Iris pigment epithelial cell (primary cell): Measurements from ENCODE around the gene C3orf20.

Experiments used
- DNase-seq: peaks from one replicate; pipeline ENCODE4 v3.0.0-alpha.2; 2011; ENCODE audit warnings: low read depth

Gene C3orf20

DNA sequence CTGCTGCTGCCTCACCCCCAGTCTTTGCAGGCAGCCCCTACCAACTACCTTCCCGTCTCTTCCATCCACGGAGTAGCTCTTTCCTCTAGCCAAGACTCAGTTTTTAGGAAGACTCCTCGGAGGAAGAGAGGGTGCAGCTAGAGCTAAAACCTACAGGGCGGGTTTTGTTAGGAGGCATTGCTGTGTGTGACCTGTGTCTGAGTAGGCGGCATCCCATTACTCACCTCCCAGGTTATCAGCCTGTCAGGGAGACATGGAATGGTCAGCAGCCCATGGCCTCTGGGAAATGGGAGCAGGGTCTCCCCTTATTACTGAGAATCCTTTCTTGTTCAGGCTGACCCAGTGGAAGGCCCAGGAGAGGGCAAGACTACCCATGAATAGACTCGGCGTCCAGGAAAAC, 100.1 kb downstream of the C3orf20 start:
- DNase-seq, result no peak

DNA sequence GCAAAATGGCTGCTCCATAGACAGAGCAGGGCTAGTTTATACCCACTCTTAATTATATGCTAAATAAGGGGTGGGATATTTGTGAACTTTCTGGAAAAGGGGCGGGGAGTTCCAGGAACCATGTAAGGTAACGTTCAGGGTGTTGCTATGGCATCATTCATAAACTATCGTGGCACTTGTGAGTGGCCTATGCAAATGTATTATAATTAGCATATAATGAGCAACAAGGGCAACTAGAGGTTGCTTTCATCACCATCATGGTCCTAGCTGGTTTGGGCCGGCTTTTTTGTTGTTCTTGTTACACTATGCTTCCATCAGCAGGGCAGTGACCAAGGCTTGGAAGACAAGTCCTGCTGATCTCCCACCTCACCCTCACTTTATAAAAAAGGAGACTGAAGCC, 100.6 kb downstream of the C3orf20 start:
- no peak for DNase-seq

DNA sequence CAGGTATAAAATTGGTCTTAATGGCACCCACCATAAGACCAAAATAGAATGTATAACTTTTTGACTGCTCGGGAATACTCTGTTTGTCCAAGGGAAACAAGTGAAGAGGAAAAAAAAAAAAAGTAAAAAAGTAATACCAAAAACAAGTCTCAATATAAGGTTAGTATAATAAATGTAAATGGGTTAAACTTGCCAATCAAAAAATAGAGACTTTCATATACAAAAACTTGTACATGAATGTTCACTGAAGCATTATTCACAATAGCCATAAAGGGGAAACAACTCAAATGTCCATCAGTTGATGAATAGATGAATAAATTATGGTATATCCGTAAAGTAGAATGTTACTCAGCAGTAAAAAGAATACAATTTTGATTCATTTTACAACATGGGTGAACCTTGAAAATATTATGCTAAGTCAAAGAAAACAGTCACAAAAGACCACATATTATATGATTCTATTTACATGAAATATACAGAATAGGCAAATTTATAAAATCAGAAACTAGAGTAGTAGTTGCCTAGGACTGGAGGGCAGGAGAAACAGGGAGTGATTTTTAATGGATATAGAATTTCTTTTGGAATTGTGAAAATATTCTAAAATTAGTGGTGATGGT, 104.2 kb downstream of the C3orf20 start:
- no peak for DNase-seq

DNA sequence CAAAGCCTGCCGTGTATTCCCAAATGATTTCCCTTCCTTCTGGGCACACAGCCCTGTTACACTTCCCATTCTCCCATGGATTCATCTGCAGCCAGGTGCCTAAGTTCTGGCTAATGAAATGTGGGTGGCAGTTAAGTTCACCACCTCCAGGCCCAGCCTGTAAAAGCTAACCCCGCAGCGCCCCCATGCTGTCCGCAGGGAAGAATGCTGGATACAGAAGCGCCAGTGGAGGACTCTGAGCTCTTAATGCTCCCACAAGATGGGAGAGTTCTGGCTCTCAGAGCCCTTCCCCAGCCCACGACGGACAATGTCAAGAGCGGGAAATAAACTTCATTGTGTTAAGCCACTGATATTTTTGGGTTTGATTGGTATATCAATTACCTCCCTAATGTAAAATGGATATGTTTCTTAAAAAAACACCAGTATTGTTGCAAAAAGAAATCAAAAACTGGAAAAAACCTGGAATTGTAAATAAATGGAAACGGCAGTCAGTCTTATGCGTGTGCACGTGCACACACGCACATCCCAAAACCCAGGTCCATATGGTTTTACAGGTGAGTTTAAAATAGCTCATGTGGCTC, 106.1 kb downstream of the C3orf20 start:
- peak; percentile 63 for DNase-seq

DNA sequence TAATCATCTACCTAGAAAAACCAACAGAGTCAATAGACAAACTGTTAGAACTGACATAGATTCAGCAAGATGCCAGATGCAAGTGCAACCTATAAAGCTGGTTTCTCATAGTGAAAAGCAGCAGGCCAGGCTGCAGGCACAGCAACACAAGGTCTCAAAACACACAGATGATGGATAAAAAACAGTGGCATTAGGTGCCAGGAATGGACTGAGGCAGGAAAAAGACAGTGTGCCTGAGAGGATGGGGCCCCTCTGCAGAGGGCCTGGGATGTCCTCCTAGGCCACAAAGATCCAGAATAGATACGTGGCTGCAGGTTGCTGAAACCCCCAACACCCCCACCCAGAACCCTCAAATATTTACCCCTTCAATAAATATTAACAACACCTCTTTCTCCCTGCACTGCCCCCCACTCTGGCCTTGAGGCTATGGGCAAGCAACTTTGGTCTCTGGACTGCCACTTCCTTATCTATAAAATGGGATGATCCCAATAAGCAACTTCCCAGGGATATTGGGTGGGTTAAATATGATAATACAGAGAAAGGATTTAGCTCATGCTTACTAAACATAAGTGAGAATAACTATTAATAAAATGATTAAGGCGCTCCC, 108.6 kb downstream of the C3orf20 start:
- no peak for DNase-seq

DNA sequence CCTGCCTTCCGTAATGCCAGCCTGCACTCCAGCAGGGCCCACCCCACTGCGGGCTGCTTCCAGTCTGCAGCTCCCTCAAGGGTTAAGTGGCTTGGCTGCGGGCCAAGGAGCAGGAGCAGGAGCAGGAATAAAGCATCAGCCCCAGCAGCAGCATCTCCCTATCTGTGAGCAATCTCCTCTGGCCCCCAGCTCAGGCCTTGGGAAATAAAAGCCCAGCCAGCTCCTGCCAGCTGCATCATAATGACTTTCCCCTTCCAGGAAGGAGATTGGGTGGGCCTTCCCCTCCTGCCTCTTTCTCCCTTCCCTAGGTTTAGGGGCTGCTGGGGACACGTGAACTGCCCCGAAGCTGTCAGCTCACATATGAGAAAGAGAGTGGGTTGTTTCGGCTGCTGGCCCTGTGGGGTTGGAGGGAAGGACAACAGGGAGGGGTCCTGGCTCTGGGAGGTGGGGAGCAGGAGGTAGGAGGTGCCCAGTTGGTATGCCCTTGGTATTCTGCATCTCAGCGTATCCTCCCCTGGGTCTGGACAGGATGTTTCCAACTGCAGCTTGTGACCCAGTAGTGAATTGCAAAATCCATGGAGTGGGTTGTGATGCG, 109.2 kb downstream of the C3orf20 start:
- no peak for DNase-seq

DNA sequence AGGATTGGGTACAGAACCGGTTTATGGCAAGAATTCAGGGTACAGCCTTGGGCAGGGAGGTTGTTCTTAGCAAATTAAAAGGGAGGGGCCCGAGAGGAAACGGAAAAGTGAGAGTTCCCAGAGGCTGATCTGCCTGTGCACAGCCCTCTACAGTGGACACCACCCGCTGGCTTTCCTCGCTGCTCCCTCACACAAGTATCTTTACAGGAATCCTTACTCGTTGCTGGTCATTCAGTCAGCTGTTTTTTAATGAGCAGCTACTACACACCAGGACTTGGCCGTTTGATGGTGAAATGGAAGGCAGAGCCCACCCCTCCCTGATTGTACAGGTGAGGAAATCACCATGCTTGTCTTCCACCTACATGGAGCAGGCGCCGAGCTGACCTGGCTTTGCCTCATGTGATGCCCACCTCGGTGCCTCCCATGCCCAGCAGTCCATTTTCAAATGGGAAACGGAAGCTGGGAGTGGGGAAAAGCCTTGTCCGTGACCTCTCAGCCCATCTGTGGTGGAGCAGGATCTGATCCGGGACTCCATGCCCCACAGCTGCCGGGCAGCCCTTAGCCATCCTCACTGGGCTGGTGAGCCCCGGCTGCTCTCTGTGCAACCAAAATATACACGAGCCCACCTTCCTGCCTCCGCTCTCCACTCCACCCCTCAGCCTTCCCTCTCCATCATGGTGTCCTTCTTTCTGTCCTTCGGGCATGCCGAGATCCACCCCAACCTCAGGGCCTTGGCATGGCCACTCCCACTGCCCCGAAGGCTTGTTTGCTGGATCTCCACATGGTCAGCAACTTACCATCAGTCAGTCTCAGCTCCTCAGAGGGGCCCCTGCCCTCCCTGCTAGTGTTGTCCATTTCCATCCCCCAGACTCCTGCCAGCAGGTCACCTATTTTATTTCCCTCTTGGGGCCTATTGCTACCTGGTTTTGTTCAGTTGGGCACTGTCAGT, 110.5 kb downstream of the C3orf20 start:
- DNase-seq, result no peak

DNA sequence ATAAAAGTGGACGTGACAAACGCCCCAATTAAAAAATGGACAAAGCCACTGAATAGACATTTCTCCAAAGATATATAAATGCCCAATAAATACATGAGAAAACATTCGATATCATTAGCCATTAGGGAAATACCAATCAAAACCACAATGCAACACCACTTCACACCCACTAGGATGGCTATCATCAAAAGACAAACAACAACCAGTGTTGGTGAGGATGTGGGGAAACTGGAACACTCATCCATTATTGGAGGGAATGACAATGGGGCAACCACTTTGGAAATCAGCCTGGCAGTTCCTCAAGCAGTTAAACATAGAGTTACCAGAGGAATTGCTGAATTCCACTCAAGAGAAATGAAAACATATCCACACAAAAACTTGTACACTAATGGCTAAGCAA, 111.4 kb downstream of the C3orf20 start:
- DNase-seq, result no peak

DNA sequence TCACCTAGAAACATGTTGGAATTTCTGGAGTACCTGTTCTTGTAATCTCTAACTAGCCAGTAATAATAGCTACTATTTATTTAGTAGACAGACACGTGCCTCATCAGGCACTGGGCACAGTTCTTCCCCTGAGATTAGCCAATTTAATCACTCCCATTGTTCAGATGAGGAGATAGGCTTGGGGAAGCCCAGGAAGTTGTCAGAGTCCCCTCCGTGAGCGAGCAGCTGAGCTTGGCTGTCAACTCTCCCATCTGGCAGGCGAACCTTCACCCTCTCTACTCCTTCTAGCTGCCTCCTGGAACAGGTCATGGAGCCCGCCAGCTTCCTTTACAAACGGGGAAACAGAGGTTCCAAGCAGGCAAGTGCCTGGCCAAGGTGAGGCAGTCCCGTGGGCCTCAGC, 112.7 kb downstream of the C3orf20 start:
- no peak for DNase-seq

DNA sequence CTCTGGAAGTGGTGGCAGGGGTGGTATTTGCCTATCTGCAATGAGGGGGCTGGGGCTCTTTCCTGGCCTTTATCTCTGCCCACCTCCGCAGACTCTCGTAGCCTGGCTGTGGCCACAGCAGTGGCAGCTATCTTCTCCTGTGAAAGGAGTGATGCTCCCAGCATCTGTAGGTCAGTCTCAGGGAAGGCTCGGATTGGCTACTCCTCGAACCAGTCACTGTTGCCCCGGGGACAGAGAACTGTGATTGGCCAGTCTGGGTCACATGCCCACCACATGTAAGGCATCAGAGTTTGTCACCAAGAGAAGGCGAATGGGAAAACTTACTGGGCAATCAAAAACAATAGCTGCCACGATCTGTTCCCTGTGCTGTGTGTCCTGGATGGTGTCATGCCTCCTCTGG, 113.7 kb downstream of the C3orf20 start:
- DNase-seq, result no peak

DNA sequence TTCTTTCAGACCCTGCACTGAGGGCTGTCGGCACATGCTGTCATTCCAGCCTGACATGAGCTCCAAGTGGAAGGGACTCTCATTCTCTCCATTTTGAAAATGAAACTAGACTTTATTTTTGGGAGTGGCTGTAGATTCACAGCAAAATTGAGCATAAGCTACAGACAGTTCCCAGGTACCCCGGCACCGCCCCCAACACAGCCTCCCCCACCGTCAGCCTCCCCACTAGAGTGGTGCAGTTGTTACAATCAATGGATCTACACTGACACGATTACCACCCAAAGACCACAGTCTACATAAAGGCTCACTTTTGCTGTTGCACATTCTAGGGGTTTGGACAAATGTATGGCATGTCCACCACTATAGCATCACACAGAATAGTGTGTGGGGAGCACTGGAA, 114.3 kb downstream of the C3orf20 start:
- no peak for DNase-seq

DNA sequence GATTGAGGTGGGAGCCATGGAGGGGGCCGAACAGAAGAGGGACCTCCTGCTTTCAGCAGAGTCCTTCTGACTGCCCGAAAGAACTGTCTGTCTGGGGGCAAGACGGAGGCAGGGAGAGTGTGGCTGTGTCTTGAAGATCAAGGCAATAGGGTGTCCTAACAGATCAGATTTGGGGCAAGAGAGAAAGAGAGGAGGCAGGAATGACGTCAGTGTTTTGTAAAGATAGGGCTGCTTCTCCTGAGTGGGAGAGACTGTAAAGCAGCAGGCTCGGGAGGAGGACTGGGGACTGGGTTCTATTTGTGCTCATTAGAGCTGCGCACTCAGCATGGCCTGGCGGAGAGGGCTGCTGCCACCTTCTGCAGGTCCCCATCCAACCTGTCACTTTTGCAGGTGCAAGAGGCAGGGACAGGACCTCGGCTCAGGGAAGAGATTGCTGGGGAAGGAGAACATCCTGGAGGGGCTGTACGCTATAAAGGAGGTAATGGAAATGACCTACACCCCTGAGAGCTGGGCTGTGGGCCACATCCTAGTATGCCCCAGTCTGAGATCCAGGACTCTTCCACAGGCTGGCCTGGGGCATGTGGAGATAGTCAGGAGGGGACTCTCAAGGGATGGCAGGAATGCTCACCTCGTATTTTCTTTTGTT, 114.8 kb downstream of the C3orf20 start:
- DNase-seq, result no peak

DNA sequence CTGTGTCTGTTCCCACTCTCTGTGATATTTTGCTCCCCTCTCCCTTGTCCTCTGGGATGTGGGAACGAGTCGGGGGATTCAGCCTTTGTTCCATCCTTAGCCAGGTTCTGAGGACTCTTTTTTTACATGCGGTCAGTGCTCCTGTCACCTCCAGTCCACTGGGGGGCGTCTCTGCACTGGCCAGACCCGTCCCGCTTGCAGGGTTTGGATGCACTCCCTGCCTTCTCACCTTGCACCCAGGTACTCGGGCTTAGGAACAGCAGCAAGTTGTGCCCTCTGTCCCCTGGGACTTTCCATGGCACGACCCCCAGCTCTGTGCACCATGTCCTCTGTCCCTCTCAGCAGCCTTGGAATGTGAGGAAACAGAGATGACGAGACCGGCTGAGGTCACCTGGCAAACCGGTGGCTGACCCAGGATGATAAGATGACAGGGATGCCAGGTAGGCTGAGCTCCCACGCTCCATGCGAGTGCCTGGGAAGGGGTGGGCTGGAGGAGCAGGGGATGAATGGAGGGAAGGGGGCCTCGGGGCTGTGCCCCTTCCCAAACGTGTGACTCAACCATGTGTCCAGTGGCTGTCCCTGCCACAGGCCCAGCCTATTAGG, 116.5 kb downstream of the C3orf20 start:
- DNase-seq, result peak; percentile 47

DNA sequence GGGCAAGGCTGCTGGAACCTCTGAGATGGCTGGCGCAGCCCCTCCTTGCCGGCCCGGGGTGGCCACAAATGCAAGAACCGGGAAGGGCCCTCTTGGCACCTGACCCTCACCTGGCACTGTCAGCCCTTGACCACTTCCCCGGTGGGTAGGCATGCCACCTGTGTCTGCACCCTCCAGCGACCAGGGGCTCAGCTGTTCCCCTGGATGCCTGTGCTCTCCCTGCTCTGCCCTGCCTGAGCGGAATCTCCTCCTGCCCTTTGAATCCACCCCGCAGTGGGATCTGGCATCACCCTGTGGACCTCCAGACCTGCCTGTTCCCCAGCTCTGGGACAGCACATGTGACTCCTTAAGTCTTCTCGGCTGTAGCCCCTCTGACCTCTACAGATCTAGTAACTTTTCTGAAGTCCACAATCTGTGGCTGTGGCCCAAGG, 117.8 kb downstream of the C3orf20 start:
- no peak for DNase-seq

DNA sequence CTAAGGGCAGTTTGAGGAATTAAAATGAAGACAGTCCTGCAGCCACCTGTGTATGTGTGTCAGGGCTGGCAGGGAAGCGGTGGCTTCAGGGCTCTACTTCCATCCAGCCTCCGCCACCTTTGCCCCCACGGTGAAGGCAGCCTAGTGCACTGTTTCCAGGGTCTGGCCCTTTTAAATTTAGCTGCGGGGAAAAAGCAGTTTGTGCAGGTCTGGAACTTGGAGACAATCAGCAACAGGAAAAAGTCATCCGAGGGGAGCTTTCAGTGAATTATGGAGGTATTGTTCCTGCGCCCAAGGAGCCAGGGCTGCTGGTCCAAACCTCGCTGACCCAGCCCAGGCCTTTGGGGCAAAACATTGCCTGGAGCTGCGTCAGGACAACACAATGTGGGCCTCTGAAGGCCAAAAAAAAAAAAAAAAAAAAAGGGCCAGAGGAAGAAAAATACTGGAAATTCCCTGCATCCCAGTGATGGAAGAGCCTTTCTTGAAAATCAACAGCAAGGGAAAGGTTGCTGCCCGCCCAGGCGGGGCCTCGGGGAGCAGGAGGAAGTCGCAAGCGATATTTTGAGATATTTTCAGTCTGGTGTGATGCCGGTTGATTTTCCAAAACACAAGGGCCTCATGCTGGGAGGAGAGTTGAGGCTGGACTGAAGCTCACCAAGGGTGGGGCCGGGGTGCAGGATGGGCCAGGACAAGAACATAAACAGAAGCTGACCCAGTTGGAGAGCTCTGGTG, 118.4 kb downstream of the C3orf20 start:
- no peak for DNase-seq

DNA sequence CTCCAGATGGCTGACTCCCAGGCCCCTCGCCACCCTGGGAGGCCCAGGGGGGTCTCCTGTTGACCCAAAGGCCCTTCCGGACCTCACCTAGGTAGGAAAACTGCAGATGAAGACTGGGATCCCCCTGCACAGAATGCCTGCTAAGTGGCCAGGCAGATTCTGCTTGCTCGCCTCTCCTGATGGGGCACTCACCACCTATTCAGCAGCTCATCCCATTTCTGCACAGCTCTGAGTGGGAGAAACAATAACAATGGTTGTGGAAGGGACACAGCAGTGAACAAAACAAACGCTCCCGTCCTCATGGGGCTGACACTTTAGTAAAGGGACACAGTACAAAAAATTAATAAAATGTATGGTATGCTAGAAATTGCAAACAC, 118.9 kb downstream of the C3orf20 start:
- DNase-seq, result no peak

DNA sequence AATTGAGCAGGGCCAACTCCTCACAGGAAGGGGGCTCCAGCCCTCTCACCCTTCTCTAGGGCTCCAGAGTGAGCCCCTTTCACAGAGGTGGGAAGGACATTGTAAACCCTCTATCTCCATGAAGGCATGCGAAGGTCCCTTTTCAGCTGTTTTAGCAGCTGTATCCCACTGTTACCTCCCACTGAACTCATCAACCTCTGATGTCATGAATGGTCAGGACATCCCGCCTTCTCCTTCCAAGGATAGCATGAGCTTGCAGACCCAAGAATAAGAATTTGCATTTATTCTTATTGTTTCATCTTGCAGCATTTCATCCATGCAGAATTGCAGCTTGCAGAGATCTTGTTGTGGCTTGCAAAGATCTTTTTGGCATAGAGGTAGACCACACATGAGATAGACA, 119.5 kb downstream of the C3orf20 start:
- DNase-seq, result no peak

DNA sequence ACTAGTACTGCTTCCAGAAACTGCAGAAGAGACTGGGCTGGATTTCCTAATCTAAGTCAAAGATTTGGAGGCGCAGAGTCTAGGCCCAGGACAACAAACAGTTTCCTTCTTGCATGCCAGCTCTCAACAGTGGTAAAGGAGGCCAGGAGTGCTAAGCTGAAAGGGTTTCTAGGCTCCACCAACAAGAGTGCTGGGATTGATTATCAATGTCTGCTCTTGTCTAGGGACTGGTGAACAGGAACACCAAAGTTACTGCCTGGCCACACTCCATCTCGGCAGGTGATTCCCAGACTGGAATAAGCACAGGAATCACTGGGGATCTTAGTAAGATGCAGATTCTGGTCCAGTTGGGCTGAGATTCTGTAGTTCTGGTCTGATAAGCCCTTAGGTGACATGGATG, 121.1 kb downstream of the C3orf20 start:
- no peak for DNase-seq

DNA sequence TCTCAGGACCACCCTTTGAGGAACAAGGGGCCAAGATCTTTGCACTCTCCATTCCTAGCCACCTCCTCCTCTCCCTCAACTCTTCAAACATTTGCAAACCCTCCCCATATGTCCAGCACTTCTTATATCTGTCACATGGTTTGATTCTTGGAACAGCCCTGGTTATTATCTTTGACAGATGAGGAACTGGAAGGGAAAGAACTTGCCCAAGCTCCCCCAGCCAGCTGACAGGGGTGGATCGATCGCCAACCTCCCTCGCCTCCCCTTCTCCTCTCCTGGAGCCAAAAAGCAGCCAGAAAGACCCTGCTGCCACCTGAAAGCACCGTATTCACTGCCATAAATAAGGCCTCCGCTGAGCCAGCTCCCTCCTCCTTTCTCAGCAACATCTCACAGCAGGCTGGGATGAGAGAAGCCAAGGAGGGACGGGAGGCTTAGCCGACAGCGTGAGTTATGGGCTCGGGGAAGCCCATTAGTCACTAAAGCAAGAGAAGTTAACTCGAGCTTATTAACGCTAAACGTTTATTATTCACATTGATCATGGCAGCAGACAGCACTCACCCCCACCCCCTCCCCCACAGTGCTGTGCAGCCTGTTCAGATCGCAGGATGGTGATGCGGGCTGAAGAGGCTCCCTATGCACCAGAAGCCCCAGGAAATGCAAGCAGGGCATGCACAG, 121.6 kb downstream of the C3orf20 start:
- no peak for DNase-seq

DNA sequence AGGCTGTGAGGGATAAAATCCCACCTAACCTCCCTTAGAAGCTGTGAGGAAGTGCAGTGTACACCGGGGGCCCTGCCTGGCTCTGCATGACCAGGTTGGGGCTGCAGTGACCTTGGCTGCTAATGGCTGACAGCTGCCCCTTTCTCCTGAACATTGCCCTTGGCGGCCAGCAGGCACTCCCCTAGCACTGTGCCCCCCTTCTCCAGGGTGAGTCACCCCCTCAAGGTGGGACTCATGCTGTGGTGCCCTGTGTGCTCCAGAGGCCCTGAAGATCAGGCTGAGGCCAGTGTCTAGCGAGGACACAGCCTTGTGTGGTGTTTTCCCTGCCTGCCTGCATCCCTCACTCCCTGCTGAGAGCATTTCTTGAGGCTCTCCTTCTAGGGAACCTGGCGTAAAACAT, 122.8 kb downstream of the C3orf20 start:
- DNase-seq, result no peak
